HEK293T (cell line): ENCODE measurements around the gene FRMD1.

ENCODE experiments used
- ARNT ChIP-seq: fragments of 450-650 bp; IDR thresholded peaks from 2 replicates; pipeline ENCODE4 v1.6.1; 2017; ENCODE audit warnings: mild to moderate bottlenecking
- ELF4 ChIP-seq: fragments of 450-650 bp; IDR thresholded peaks from 2 replicates; pipeline ENCODE4 v1.6.1; 2017; ENCODE audit warnings: antibody characterized with exemption
- FOXM1 ChIP-seq: fragments of 450-650 bp; IDR thresholded peaks from 2 replicates; pipeline ENCODE4 v1.6.1; 2017; ENCODE audit warnings: mild to moderate bottlenecking, borderline replicate concordance
- PKNOX1 ChIP-seq: fragments of 450-650 bp; IDR thresholded peaks from 2 replicates; pipeline ENCODE4 v1.6.1; 2016

- TF ChIP-seq FOXM1 (no peak), ELF4 (no peak), ARNT (no peak), PKNOX1 (no peak)
Measured at GRCh38 chr6:168032005-168032760, 46.8 kb downstream of the FRMD1 start.
